Embryonic facial prominence (tissue), 1 donor: ENCODE data around the gene TSPO.
"Not testable (repeated sequence)": the region's sequence is repeated elsewhere in the genome, so short reads cannot be mapped to it uniquely, and the experiment has no call there.

ENCODE experiments used
- DNase-seq: peaks from one replicate; pipeline ENCODE4 v3.0.0-alpha.2; 2016; ENCODE audit errors: extremely low spot score

TSPO gene

GRCh38 chr22:43131773-43132501, 19.4 kb upstream of the TSPO start:
- no peak for DNase-seq

- DNase-seq = no peak
Measured at GRCh38 chr22:43133401-43133800, 18.0 kb upstream of the TSPO start.

- no peak for DNase-seq
Measured at GRCh38 chr22:43134553-43134952, 16.8 kb upstream of the TSPO start.

- DNase-seq = no peak
Measured at GRCh38 chr22:43135565-43135964, 15.8 kb upstream of the TSPO start.

- DNase-seq = no peak
Measured at GRCh38 chr22:43136255-43136654, 15.1 kb upstream of the TSPO start.

GRCh38 chr22:43136801-43137200, 14.6 kb upstream of the TSPO start:
- no peak for DNase-seq

GRCh38 chr22:43142880-43143562, 8.3 kb upstream of the TSPO start, which contains the start of gene MCAT:
Gene MCAT, minus strand, starts transcription at chr22:43143398. Its CDS starts 50 bp downstream, at chr22:43143348.
- DNase-seq = peak; percentile 62

GRCh38 chr22:43144949-43145348, 6.4 kb upstream of the TSPO start:
- no peak for DNase-seq

GRCh38 chr22:43145371-43145770, 6.0 kb upstream of the TSPO start:
- DNase-seq = not testable (repeated sequence)

GRCh38 chr22:43146332-43146731, 5.0 kb upstream of the TSPO start:
- not testable (repeated sequence) for DNase-seq

- DNase-seq = no peak
Measured at GRCh38 chr22:43147821-43148220, 3.5 kb upstream of the TSPO start.

- no peak for DNase-seq
Measured at GRCh38 chr22:43148581-43148980, 2.8 kb upstream of the TSPO start.

GRCh38 chr22:43150731-43151206, 590 bp upstream of the TSPO start:
- no peak for DNase-seq

GRCh38 chr22:43152003-43152356, 621 bp downstream of the TSPO start:
- no peak for DNase-seq

- peak; percentile 46 for DNase-seq
Measured at GRCh38 chr22:43152357-43153071, 1.2 kb downstream of the TSPO start.

- DNase-seq = no peak
Measured at GRCh38 chr22:43153899-43154298, 2.5 kb downstream of the TSPO start.

GRCh38 chr22:43154887-43155536, 3.7 kb downstream of the TSPO start:
- DNase-seq = no peak

GRCh38 chr22:43155789-43156188, 4.4 kb downstream of the TSPO start:
- no peak for DNase-seq

- DNase-seq = no peak
Measured at GRCh38 chr22:43156413-43156812, 5.1 kb downstream of the TSPO start.

- no peak for DNase-seq
Measured at GRCh38 chr22:43157874-43158546, 6.7 kb downstream of the TSPO start.

GRCh38 chr22:43158778-43159483, 7.6 kb downstream of the TSPO start:
- DNase-seq = no peak
